BLaER1 (cell line): ENCODE results near the gene TMEM52.
A peak's percentile ranks its signal among the peaks of the same experiment; 100 is the strongest.

Experiments
- H3K27ac ChIP-seq: shearing (Covaris generic); formaldehyde crosslinking; 2 replicates; pipeline ENCODE4 v1.8.1; 2022
- H3K27me3 ChIP-seq: shearing (Covaris generic); formaldehyde crosslinking; 2 replicates; pipeline ENCODE4 v1.8.1; 2022
- H3K36me3 ChIP-seq: shearing (Covaris generic); formaldehyde crosslinking; 2 replicates; pipeline ENCODE4 v1.8.1; 2022
- H3K4me1 ChIP-seq: shearing (Covaris generic); formaldehyde crosslinking; 2 replicates; pipeline ENCODE4 v1.8.1; 2022
- H3K4me2 ChIP-seq: shearing (Covaris generic); formaldehyde crosslinking; 2 replicates; pipeline ENCODE4 v1.8.1; 2022
- H3K4me3 ChIP-seq: shearing (Covaris generic); formaldehyde crosslinking; 2 replicates; pipeline ENCODE4 v1.8.1; 2022
- H3K9ac ChIP-seq: shearing (Covaris generic); formaldehyde crosslinking; 2 replicates; pipeline ENCODE4 v1.8.1; 2022
- H3K9me3 ChIP-seq: shearing (Covaris generic); formaldehyde crosslinking; 2 replicates; pipeline ENCODE4 v1.8.1; 2022
- H4K20me1 ChIP-seq: shearing (Covaris generic); formaldehyde crosslinking; 2 replicates; pipeline ENCODE4 v1.8.1; 2022
- Cebpa-rat ChIP-seq: shearing (Covaris generic); IDR thresholded peaks from 2 replicates; pipeline ENCODE4 v1.8.1; 2022

TMEM52 gene

GRCh38 chr1:1917995-1918900 is 831 bp downstream of the TMEM52 start:
- Histone ChIP-seq H3K9ac (peak overlapping the region; percentile 71), H3K36me3 (no peaks in the 10 kb centered on the region), H3K4me2 (peak overlapping the region; percentile 95), H3K9me3 (no peaks in the 10 kb centered on the region), H3K27ac (peak overlapping the region; percentile 71), H4K20me1 (no peaks in the 10 kb centered on the region), H3K4me3 (peak overlapping the region; percentile 75), H3K27me3 (0 out of 2 replicates have a peak, but pooled peaks cover 7% of the 10 kb centered on the region), H3K4me1 (peaks cover 73% of the 10 kb centered on the region)
- TF ChIP-seq Cebpa-rat, result no peak

GRCh38 chr1:1917304-1917976 is 1.6 kb downstream of the TMEM52 start:
- Histone ChIP-seq H3K4me3 (no peak overlapping the region), H3K4me1 (peaks cover 66% of the 10 kb centered on the region), H4K20me1 (no peaks in the 10 kb centered on the region), H3K9ac (no peak overlapping the region), H3K27ac (no peak overlapping the region), H3K9me3 (no peaks in the 10 kb centered on the region), H3K27me3 (0 out of 2 replicates have a peak, but pooled peaks cover 7% of the 10 kb centered on the region), H3K36me3 (no peaks in the 10 kb centered on the region), H3K4me2 (peak overlapping the region; percentile 95)
- no peak for TF ChIP-seq Cebpa-rat

GRCh38 chr1:1916851-1917251 is 2.2 kb downstream of the TMEM52 start:
- no peak overlapping the region for H3K4me3 ChIP-seq
- no peaks in the 10 kb centered on the region for H4K20me1 ChIP-seq
- H3K9ac ChIP-seq, result no peak overlapping the region
- H3K9me3 ChIP-seq, result no peaks in the 10 kb centered on the region
- H3K36me3 ChIP-seq, result no peaks in the 10 kb centered on the region
- peaks cover 60% of the 10 kb centered on the region for H3K4me1 ChIP-seq
- H3K4me2 ChIP-seq, result no peak overlapping the region
- no peak overlapping the region for H3K27ac ChIP-seq
- 0 out of 2 replicates have a peak, but pooled peaks cover 7% of the 10 kb centered on the region for H3K27me3 ChIP-seq
- TF ChIP-seq Cebpa-rat, result no peak

- TF ChIP-seq Cebpa-rat, result no peak
- H3K4me2 ChIP-seq, result no peak overlapping the region
- no peak overlapping the region for H3K9ac ChIP-seq
- H4K20me1 ChIP-seq, result no peaks in the 10 kb centered on the region
- H3K27ac ChIP-seq, result no peak overlapping the region
- H3K4me1 ChIP-seq, result peaks cover 53% of the 10 kb centered on the region
- no peak overlapping the region for H3K4me3 ChIP-seq
- H3K27me3 ChIP-seq, result 0 out of 2 replicates have a peak, but pooled peaks cover 7% of the 10 kb centered on the region
- no peaks in the 10 kb centered on the region for H3K9me3 ChIP-seq
- no peaks in the 10 kb centered on the region for H3K36me3 ChIP-seq
Observed at GRCh38 chr1:1915911-1916840, 2.9 kb downstream of the TMEM52 start.

- H3K27me3 ChIP-seq, result 0 out of 2 replicates have a peak, but pooled peaks cover 7% of the 10 kb centered on the region
- no peak within 1 kb of the TSS for H3K4me3 ChIP-seq
- no peak for TF ChIP-seq Cebpa-rat
- no peak within 1 kb of the TSS for H3K9ac ChIP-seq
- H3K4me2 ChIP-seq, result no peak within 1 kb of the TSS
- H3K36me3 ChIP-seq, result no peaks in the 10 kb centered on the region
- H3K4me1 ChIP-seq, result peaks cover 52% of the 10 kb centered on the region
- no peaks in the 10 kb centered on the region for H3K9me3 ChIP-seq
- H4K20me1 ChIP-seq, result no peaks in the 10 kb centered on the region
- no peak within 1 kb of the TSS for H3K27ac ChIP-seq
Observed at GRCh38 chr1:1914971-1915692, 3.9 kb downstream of the TMEM52 start, which contains the start of gene CALML6. Gene CALML6, plus strand, starts transcription at chr1:1915260. Its CDS starts 21 bp downstream, at chr1:1915281.

GRCh38 chr1:1914101-1914970 is 4.7 kb downstream of the TMEM52 start:
- no peaks in the 10 kb centered on the region for H4K20me1 ChIP-seq
- no peak overlapping the region for H3K4me3 ChIP-seq
- H3K27ac ChIP-seq, result no peak overlapping the region
- no peaks in the 10 kb centered on the region for H3K36me3 ChIP-seq
- peaks cover 53% of the 10 kb centered on the region for H3K4me1 ChIP-seq
- H3K27me3 ChIP-seq, result 0 out of 2 replicates have a peak, but pooled peaks cover 7% of the 10 kb centered on the region
- no peak overlapping the region for H3K4me2 ChIP-seq
- no peak overlapping the region for H3K9ac ChIP-seq
- H3K9me3 ChIP-seq, result no peaks in the 10 kb centered on the region
- TF ChIP-seq Cebpa-rat, result no peak

GRCh38 chr1:1911350-1912041 is 7.6 kb downstream of the TMEM52 start:
- no peak overlapping the region for H3K9ac ChIP-seq
- H3K27me3 ChIP-seq, result no peaks in the 10 kb centered on the region
- H3K36me3 ChIP-seq, result no peaks in the 10 kb centered on the region
- H3K4me1 ChIP-seq, result peaks cover 58% of the 10 kb centered on the region
- no peaks in the 10 kb centered on the region for H4K20me1 ChIP-seq
- no peak overlapping the region for H3K4me3 ChIP-seq
- H3K4me2 ChIP-seq, result no peak overlapping the region
- H3K27ac ChIP-seq, result no peak overlapping the region
- no peaks in the 10 kb centered on the region for H3K9me3 ChIP-seq
- TF ChIP-seq Cebpa-rat, result no peak
